NCI-H1092 (cell line): ENCODE data around the gene ACSF3.

Source experiments
- DNase-seq: peaks from one replicate; lab custom pipeline; 2025; lab: John Stamatoyannopoulos, UW

Gene ACSF3

GRCh38 chr16:89131783-89132182 lies 38.1 kb downstream of the ACSF3 start:
- no peak for DNase-seq

GRCh38 chr16:89132194-89133005 lies 38.7 kb downstream of the ACSF3 start:
- DNase-seq, result no peak

GRCh38 chr16:89133457-89134127 lies 39.9 kb downstream of the ACSF3 start:
- DNase-seq, result no peak

GRCh38 chr16:89134269-89134668 lies 40.6 kb downstream of the ACSF3 start:
- no peak for DNase-seq

GRCh38 chr16:89135166-89135565 lies 41.5 kb downstream of the ACSF3 start:
- DNase-seq, result no peak

GRCh38 chr16:89135971-89136765 lies 42.5 kb downstream of the ACSF3 start:
- DNase-seq, result peak; percentile 40

- no peak for DNase-seq
Measured at GRCh38 chr16:89136931-89137330, 43.3 kb downstream of the ACSF3 start.

- no peak for DNase-seq
Measured at GRCh38 chr16:89137666-89138512, 44.2 kb downstream of the ACSF3 start.

GRCh38 chr16:89138513-89138795 lies 44.8 kb downstream of the ACSF3 start:
- no peak for DNase-seq

GRCh38 chr16:89138843-89139520 lies 45.3 kb downstream of the ACSF3 start:
- DNase-seq, result no peak

GRCh38 chr16:89139907-89140361 lies 46.3 kb downstream of the ACSF3 start:
- no peak for DNase-seq

GRCh38 chr16:89140401-89140800 lies 46.7 kb downstream of the ACSF3 start:
- DNase-seq, result no peak

GRCh38 chr16:89140981-89141883 lies 47.6 kb downstream of the ACSF3 start:
- DNase-seq, result no peak

GRCh38 chr16:89141884-89142267 lies 48.2 kb downstream of the ACSF3 start:
- DNase-seq, result no peak

- no peak for DNase-seq
Measured at GRCh38 chr16:89142474-89143195, 49.0 kb downstream of the ACSF3 start.

GRCh38 chr16:89143201-89143741 lies 49.6 kb downstream of the ACSF3 start:
- DNase-seq, result no peak

- DNase-seq, result no peak
Measured at GRCh38 chr16:89143911-89144675, 50.4 kb downstream of the ACSF3 start.

GRCh38 chr16:89144681-89145080 lies 51.0 kb downstream of the ACSF3 start:
- DNase-seq, result no peak
